HepG2 (cell line): ENCODE results near the gene BCL2.

Experiments
- BCL6 ChIP-seq: IDR thresholded peaks from 2 replicates; pipeline ENCODE4 v1.6.1; 2016; ENCODE audit warnings: missing genetic modification reagents, missing compliant biosample characterization
- CBX5 ChIP-seq: sonication (generic); formaldehyde crosslinking; IDR thresholded peaks from 2 replicates; pipeline ENCODE4 v1.4.0; 2020; ENCODE audit warnings: missing genetic modification reagents, borderline replicate concordance
- CEBPB ChIP-seq: IDR thresholded peaks from 2 replicates; pipeline ENCODE4 v1.6.1; 2011; ENCODE audit warnings: low read depth, low read length, improper control_type of control experiment, borderline replicate concordance
- EZH2 ChIP-seq: conservative IDR thresholded peaks from 2 replicates; pipeline ENCODE4 v1.6.1; 2012; ENCODE audit warnings: mild to moderate bottlenecking, low read depth, low read length, moderate library complexity
- FIP1L1 ChIP-seq: fragments of 200-400 bp; formaldehyde crosslinking; IDR thresholded peaks from 2 replicates; pipeline ENCODE4 v1.6.1; 2018; ENCODE audit warnings: low read depth, mild to moderate bottlenecking, low read length, moderate library complexity, borderline replicate concordance; ENCODE audit not compliant: insufficient read depth
- NCOA1 ChIP-seq: sonication (generic); formaldehyde crosslinking; IDR thresholded peaks from 2 replicates; pipeline ENCODE4 v1.9.0; 2021; ENCODE audit warnings: missing genetic modification reagents
- ZNF160 ChIP-seq: sonication (generic); formaldehyde crosslinking; IDR thresholded peaks from 2 replicates; pipeline ENCODE4 v1.8.0; 2022; ENCODE audit warnings: mild to moderate bottlenecking, inconsistent platforms, missing genetic modification reagents
- ZNF644 ChIP-seq: IDR thresholded peaks from 2 replicates; pipeline ENCODE4 v1.6.1; 2016; ENCODE audit warnings: low read depth
- TF ChIP-seq, protein P1 (sequence below): sonication (generic); formaldehyde crosslinking; IDR thresholded peaks from 2 replicates; pipeline ENCODE4 v1.5.1; 2020; ENCODE audit warnings: missing genetic modification reagents, mild to moderate bottlenecking, borderline replicate concordance
- TF ChIP-seq, protein P2 (sequence below): sonication (generic); formaldehyde crosslinking; IDR thresholded peaks from 2 replicates; pipeline ENCODE4 v1.5.0; 2020; ENCODE audit warnings: mild to moderate bottlenecking, missing genetic modification reagents, moderate library complexity
- TF ChIP-seq, protein P3 (sequence below): IDR thresholded peaks from 2 replicates; pipeline ENCODE4 v1.6.1; 2012; ENCODE audit warnings: inconsistent platforms
- TF ChIP-seq, protein P4 (sequence below): sonication (generic); formaldehyde crosslinking; IDR thresholded peaks from 2 replicates; pipeline ENCODE4 v1.4.0; 2020; ENCODE audit warnings: mild to moderate bottlenecking, missing genetic modification reagents

DNA sequence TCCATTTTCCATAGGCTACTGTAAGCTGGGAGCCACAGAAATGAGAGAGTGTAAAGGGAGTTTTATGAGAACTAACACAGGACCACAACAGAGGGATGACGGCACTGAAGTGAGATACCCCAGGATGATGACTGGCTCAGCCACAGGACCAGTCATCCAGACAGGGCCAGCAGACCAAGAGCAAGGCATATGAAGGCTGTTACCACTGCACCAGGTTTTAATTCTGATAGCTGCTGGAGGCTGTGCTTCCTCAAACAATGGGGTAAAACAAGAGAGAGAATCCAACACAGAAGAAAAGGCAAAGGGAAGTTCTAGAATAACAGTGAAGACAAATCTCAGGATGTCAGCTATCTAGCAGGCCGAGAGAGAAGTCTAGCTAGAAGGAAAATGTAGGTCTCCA is 94.9 kb downstream of the BCL2 start:
- TF ChIP-seq EZH2 (no peak), CEBPB (no peak), ZNF160 (no peak), ZNF644 (CRISPR knock-in tag) (no peak), NCOA1 (CRISPR knock-in tag) (no peak), CBX5 (CRISPR knock-in tag) (no peak), FIP1L1 (no peak), BCL6 (CRISPR knock-in tag) (no peak)
- TF ChIP-seq, protein P1, sequence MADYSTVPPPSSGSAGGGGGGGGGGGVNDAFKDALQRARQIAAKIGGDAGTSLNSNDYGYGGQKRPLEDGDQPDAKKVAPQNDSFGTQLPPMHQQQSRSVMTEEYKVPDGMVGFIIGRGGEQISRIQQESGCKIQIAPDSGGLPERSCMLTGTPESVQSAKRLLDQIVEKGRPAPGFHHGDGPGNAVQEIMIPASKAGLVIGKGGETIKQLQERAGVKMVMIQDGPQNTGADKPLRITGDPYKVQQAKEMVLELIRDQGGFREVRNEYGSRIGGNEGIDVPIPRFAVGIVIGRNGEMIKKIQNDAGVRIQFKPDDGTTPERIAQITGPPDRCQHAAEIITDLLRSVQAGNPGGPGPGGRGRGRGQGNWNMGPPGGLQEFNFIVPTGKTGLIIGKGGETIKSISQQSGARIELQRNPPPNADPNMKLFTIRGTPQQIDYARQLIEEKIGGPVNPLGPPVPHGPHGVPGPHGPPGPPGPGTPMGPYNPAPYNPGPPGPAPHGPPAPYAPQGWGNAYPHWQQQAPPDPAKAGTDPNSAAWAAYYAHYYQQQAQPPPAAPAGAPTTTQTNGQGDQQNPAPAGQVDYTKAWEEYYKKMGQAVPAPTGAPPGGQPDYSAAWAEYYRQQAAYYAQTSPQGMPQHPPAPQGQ (CRISPR knock-in tag) = no peak
- TF ChIP-seq, protein P2, sequence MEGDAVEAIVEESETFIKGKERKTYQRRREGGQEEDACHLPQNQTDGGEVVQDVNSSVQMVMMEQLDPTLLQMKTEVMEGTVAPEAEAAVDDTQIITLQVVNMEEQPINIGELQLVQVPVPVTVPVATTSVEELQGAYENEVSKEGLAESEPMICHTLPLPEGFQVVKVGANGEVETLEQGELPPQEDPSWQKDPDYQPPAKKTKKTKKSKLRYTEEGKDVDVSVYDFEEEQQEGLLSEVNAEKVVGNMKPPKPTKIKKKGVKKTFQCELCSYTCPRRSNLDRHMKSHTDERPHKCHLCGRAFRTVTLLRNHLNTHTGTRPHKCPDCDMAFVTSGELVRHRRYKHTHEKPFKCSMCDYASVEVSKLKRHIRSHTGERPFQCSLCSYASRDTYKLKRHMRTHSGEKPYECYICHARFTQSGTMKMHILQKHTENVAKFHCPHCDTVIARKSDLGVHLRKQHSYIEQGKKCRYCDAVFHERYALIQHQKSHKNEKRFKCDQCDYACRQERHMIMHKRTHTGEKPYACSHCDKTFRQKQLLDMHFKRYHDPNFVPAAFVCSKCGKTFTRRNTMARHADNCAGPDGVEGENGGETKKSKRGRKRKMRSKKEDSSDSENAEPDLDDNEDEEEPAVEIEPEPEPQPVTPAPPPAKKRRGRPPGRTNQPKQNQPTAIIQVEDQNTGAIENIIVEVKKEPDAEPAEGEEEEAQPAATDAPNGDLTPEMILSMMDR (CRISPR knock-in tag) = no peak
- TF ChIP-seq, protein P3, sequence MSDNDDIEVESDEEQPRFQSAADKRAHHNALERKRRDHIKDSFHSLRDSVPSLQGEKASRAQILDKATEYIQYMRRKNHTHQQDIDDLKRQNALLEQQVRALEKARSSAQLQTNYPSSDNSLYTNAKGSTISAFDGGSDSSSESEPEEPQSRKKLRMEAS = no peak
- TF ChIP-seq, protein P4, sequence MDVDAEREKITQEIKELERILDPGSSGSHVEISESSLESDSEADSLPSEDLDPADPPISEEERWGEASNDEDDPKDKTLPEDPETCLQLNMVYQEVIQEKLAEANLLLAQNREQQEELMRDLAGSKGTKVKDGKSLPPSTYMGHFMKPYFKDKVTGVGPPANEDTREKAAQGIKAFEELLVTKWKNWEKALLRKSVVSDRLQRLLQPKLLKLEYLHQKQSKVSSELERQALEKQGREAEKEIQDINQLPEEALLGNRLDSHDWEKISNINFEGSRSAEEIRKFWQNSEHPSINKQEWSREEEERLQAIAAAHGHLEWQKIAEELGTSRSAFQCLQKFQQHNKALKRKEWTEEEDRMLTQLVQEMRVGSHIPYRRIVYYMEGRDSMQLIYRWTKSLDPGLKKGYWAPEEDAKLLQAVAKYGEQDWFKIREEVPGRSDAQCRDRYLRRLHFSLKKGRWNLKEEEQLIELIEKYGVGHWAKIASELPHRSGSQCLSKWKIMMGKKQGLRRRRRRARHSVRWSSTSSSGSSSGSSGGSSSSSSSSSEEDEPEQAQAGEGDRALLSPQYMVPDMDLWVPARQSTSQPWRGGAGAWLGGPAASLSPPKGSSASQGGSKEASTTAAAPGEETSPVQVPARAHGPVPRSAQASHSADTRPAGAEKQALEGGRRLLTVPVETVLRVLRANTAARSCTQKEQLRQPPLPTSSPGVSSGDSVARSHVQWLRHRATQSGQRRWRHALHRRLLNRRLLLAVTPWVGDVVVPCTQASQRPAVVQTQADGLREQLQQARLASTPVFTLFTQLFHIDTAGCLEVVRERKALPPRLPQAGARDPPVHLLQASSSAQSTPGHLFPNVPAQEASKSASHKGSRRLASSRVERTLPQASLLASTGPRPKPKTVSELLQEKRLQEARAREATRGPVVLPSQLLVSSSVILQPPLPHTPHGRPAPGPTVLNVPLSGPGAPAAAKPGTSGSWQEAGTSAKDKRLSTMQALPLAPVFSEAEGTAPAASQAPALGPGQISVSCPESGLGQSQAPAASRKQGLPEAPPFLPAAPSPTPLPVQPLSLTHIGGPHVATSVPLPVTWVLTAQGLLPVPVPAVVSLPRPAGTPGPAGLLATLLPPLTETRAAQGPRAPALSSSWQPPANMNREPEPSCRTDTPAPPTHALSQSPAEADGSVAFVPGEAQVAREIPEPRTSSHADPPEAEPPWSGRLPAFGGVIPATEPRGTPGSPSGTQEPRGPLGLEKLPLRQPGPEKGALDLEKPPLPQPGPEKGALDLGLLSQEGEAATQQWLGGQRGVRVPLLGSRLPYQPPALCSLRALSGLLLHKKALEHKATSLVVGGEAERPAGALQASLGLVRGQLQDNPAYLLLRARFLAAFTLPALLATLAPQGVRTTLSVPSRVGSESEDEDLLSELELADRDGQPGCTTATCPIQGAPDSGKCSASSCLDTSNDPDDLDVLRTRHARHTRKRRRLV (CRISPR knock-in tag) = no peak
